GM12892 (cell line): ENCODE data around the gene PIAS1.
"Not testable (repeated sequence)": the region's sequence is repeated elsewhere in the genome, so short reads cannot be mapped to it uniquely, and the experiment has no call there.

Experiments used
- DNase-seq: peaks from one replicate; pipeline ENCODE4 v3.0.0; 2011; ENCODE audit not compliant: insufficient read length
- FAIRE-seq: peaks from 2 replicates; lab custom pipeline; 2011; peaks lifted over from hg19 to GRCh38; lab: Jason Lieb, UNC
- POLR2A ChIP-seq: IDR thresholded peaks from 2 replicates; pipeline ENCODE4 v1.6.1; 2011; ENCODE audit warnings: low read depth, low read length, control low read depth
- POLR2AphosphoS5 ChIP-seq: IDR thresholded peaks from 2 replicates; pipeline ENCODE4 v1.6.1; 2011; ENCODE audit warnings: low read depth, low read length, control low read depth
- TAF1 ChIP-seq: IDR thresholded peaks from 2 replicates; pipeline ENCODE4 v1.6.1; 2011; ENCODE audit warnings: low read depth, mild to moderate bottlenecking, control low read depth, low read length, borderline replicate concordance

PIAS1 gene

GRCh38 chr15:68209735-68210408 is 155.8 kb downstream of the PIAS1 start:
- FAIRE-seq (peak; percentile 92), DNase-seq (peak; percentile 61)
- no peak for TF ChIP-seq POLR2AphosphoS5

GRCh38 chr15:68210409-68210756 is 156.3 kb downstream of the PIAS1 start:
- FAIRE-seq, result peak; percentile 53

GRCh38 chr15:68210821-68211655 is 156.9 kb downstream of the PIAS1 start:
- DNase-seq (peak; percentile 72), FAIRE-seq (peak; percentile 84)
- TF ChIP-seq POLR2AphosphoS5 (no peak), POLR2A (no peak), TAF1 (no peak)

More at GRCh38 chr15:68210409-68210756, 156.3 kb downstream of the PIAS1 start:
- DNase-seq, result no peak
- TF ChIP-seq TAF1, result no peak
- TF ChIP-seq POLR2AphosphoS5, result no peak
- TF ChIP-seq POLR2A, result no peak

- DNase-seq, result no peak
- FAIRE-seq, result no peak
- TF ChIP-seq POLR2AphosphoS5 (no peak), POLR2A (no peak), TAF1 (no peak)
Measured at GRCh38 chr15:68211656-68212320, 157.7 kb downstream of the PIAS1 start.

GRCh38 chr15:68213491-68213845 is 159.4 kb downstream of the PIAS1 start:
- FAIRE-seq, DNase-seq: not testable (repeated sequence)

GRCh38 chr15:68213991-68214837 is 160.1 kb downstream of the PIAS1 start:
- no peak for FAIRE-seq
- DNase-seq, result no peak
- peak; percentile 19; the same call in 1 of the 2 replicates for TF ChIP-seq POLR2A
- TF ChIP-seq TAF1, result no peak
- no peak for TF ChIP-seq POLR2AphosphoS5

GRCh38 chr15:68214838-68215254 is 160.7 kb downstream of the PIAS1 start:
- FAIRE-seq (no peak), DNase-seq (no peak)
- TF ChIP-seq POLR2A (no peak), POLR2AphosphoS5 (no peak), TAF1 (no peak)

GRCh38 chr15:68217341-68217740 is 163.2 kb downstream of the PIAS1 start:
- DNase-seq (no peak), FAIRE-seq (no peak)
- TF ChIP-seq POLR2A, result no peak
- TF ChIP-seq TAF1, result no peak
- no peak for TF ChIP-seq POLR2AphosphoS5

- peak; percentile 77 for FAIRE-seq
- DNase-seq, result no peak
- no peak for TF ChIP-seq POLR2A
- no peak for TF ChIP-seq POLR2AphosphoS5
- TF ChIP-seq TAF1, result no peak
Measured at GRCh38 chr15:68218331-68218730, 164.2 kb downstream of the PIAS1 start.

- TF ChIP-seq POLR2A (no peak), POLR2AphosphoS5 (no peak), TAF1 (no peak)
- FAIRE-seq (no peak), DNase-seq (no peak)
Measured at GRCh38 chr15:68218847-68219798, 165.0 kb downstream of the PIAS1 start.
